Thoracic aorta (tissue), 2 donors: ENCODE measurements around the gene SSTR3. TPM values are rescaled to one million over a fixed set of nuclear protein-coding genes. Genes with fewer than 3 reads are reported as not detected.
A peak's percentile ranks its signal among the peaks of the same experiment; 100 is the strongest.

Experiments
- ATAC-seq: fragments of 150-250 bp; one replicate; pipeline ENCODE4 v1.8.0; 2017; ENCODE audit warnings: low read depth; ENCODE audit not compliant: insufficient number of reproducible peaks, low FRiP score
- DNase-seq: peaks from one replicate; pipeline ENCODE4 v3.0.0-alpha.2; 2020; ENCODE audit warnings: low spot score
- H3K27ac ChIP-seq, 2 donors: fragments of 200-600 bp; sonication (generic); 1 replicate in 1 of 2; 2 replicates in 1 of 2; pipeline ENCODE4 v1.5.1; 2016; ENCODE audit warnings: mild to moderate bottlenecking in 2 of 2, moderate library complexity in 2 of 2
- H3K27me3 ChIP-seq: fragments of 200-600 bp; sonication (generic); replicated peaks from 2 replicates; pipeline ENCODE4 v1.6.0; 2016; ENCODE audit warnings: mild to moderate bottlenecking; ENCODE audit not compliant: insufficient read depth
- H3K36me3 ChIP-seq: fragments of 200-600 bp; sonication (generic); one replicate; pipeline ENCODE4 v1.5.1; 2016
- H3K4me1 ChIP-seq, 2 donors: fragments of 200-600 bp; sonication (generic); 1 replicate in 1 of 2; 2 replicates in 1 of 2; pipeline versions ENCODE4 v1.5.1 to v1.6.0; 2016; ENCODE audit warnings: low read depth in 2 of 2, mild to moderate bottlenecking in 1 of 2; ENCODE audit not compliant: control insufficient read depth in 1 of 2
- H3K4me3 ChIP-seq: fragments of 200-600 bp; sonication (generic); 2 replicates; pipeline ENCODE4 v1.5.1; 2016; ENCODE audit warnings: mild to moderate bottlenecking
- H3K9me3 ChIP-seq: fragments of 200-600 bp; sonication (generic); 2 replicates; pipeline ENCODE4 v1.5.1; 2016
- CTCF ChIP-seq: fragments of 200-600 bp; sonication (generic); IDR thresholded peaks from one replicate; pipeline ENCODE4 v1.5.1; 2019; ENCODE audit warnings: antibody characterized with exemption
- total RNA-seq, 2 donors: library from RNA; depleted of rRNA; stranded (reverse); fragments of >200 nt; gene quantifications; one replicate each; pipeline versions ENCODE4 v1.1.0 to v1.2.3, GENCODE V29; 2016

Gene SSTR3
- total RNA-seq, 2 donors from 2014 or later = not detected

- Histone ChIP-seq H3K27ac (no peak overlapping the region), H3K9me3 (no peaks in the 10 kb centered on the region), H3K36me3 (no peaks in the 10 kb centered on the region), H3K4me1 (no peaks in the 10 kb centered on the region), H3K4me3 (peak overlapping the region; percentile 2), H3K27me3 (no peaks in the 10 kb centered on the region)
- ATAC-seq (no peak), DNase-seq (no peak)
- no peak for TF ChIP-seq CTCF
Measured at GRCh38 chr22:37241351-37242142, 29.3 kb upstream of the SSTR3 start.

GRCh38 chr22:37240941-37241320 is 28.7 kb upstream of the SSTR3 start:
- no peak for TF ChIP-seq CTCF
- Histone ChIP-seq H3K36me3 (no peaks in the 10 kb centered on the region), H3K4me1 (no peaks in the 10 kb centered on the region), H3K27ac (no peak overlapping the region), H3K9me3 (no peaks in the 10 kb centered on the region), H3K27me3 (no peaks in the 10 kb centered on the region), H3K4me3 (no peak overlapping the region)
- ATAC-seq (no peak), DNase-seq (no peak)

- DNase-seq (no peak), ATAC-seq (no peak)
- Histone ChIP-seq H3K4me3 (no peak overlapping the region), H3K36me3 (no peaks in the 10 kb centered on the region), H3K9me3 (no peaks in the 10 kb centered on the region), H3K4me1 (no peaks in the 10 kb centered on the region), H3K27me3 (no peaks in the 10 kb centered on the region), H3K27ac (no peak overlapping the region)
- TF ChIP-seq CTCF = no peak
Measured at GRCh38 chr22:37240240-37240940, 28.1 kb upstream of the SSTR3 start.

- Histone ChIP-seq H3K27me3 (no peaks in the 10 kb centered on the region), H3K27ac (no peak overlapping the region), H3K4me3 (no peak overlapping the region), H3K4me1 (no peaks in the 10 kb centered on the region), H3K9me3 (no peaks in the 10 kb centered on the region), H3K36me3 (no peaks in the 10 kb centered on the region)
- ATAC-seq (no peak), DNase-seq (no peak)
- TF ChIP-seq CTCF = no peak
Measured at GRCh38 chr22:37239336-37240239, 27.3 kb upstream of the SSTR3 start.
